ENCODE measurements around the gene DHFR2.

- TF ChIP-seq CTCF (IDR thresholded peaks at IDR 0.05) = no peak
- no peak for TF ChIP-seq POLR2A (IDR thresholded peaks at IDR 0.05)
Observed at GRCh38 chr3:94061297-94061696, 1.4 kb downstream of the DHFR2 start.

All from thyroid gland (tissue), 4 donors.